Activated CD8-positive, alpha-beta memory T cell treated with anti-CD3 and anti-CD28 coated beads, Interleukin-2, amount 50 U/mL, for 1 hour (primary cell): ENCODE measurements around the gene KCNJ10.

Source experiments
- DNase-seq: peaks from one replicate; pipeline ENCODE4 v3.0.0-alpha.2; 2020; ENCODE audit errors: extremely low read depth

Gene KCNJ10

GRCh38 chr1:159962176-159962575 is 107.8 kb downstream of the KCNJ10 start:
- no peak for DNase-seq

DNA sequence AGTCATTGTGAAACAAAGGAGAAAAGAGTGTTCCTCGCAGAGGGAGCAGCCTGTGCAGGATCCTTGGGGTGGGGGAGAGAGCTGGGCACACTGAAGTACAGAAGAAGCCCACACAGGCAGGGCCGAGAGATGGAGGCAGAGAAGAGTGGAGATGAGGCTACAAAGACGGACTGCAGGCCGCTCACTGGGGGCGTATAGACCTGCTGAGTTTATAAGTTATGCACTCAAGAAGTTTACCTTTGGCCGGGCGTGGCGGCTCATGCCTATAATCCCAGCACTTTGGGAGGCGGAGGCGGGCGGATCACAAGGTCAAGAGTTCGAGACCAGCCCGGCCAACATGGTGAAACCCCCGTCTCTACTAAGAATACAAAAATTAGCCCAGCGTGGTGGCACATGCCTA is 108.3 kb downstream of the KCNJ10 start:
- no peak for DNase-seq

DNA sequence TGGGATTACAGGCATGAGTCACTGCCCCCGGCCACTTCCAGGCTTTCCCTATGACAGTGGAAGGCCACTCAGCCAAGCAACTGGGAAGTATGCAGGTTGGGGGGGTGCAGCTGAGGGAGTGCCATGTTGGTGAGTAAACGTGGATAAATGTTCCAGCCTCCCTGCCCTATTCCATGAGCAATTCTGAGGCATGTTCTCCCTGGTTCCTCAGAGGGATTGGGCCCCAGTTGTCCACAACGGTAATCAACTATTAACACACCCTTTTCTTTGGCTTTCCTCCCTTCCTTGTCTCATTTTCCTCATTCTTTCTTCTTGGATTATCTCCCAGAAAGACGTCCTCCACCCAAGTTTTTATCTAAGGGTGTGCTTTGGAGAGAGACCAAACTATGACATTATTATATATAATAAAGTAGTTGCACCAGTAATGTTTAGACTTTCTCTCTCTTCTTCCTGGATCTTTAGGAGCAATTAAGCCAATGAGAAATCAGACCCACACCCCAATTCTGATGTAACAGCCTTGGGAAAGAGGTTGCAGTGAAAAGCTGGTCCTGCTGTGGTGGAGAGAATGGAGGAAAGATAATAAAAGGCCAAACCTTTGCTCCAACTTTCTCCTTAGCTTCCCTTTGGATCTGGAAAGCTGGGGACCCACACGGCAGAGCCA is 109.1 kb downstream of the KCNJ10 start:
- DNase-seq, result no peak

- DNase-seq, result no peak
These were observed 110.5 kb downstream of the KCNJ10 start for GRCh38 chr1:159959451-159959850.

- no peak for DNase-seq
These were observed 111.1 kb downstream of the KCNJ10 start for GRCh38 chr1:159958719-159959380.

DNA sequence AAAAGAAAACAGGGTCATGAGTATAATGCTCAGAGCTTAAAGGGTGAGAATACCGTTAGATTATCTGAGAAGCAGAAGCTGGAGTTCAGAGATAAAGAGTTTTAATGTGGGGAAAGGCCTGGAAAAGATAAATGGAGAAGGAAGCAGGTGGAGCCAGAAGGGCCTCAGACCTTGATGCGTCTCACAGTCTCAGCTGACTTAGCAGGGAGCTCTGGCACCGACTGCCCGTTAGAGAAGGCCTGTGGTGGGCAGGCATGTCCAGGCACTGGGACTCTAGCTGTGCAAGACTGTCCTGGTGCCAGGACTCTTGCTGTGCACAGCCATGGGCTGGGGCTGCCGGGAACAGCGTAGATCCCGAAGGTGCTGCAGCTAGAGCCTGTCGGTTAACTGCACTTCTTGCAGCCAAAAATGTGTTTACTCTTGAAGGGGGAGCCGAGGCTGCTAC is 112.1 kb downstream of the KCNJ10 start:
- no peak for DNase-seq

- no peak for DNase-seq
These were observed 114.5 kb downstream of the KCNJ10 start for GRCh38 chr1:159955456-159955855.

GRCh38 chr1:159953536-159954515 is 116.1 kb downstream of the KCNJ10 start, which contains the start of gene SLAMF9:
SLAMF9 (minus strand) TSS chr1:159954237; CDS start chr1:159954137, 100 bp downstream.
- DNase-seq, result no peak

- no peak for DNase-seq
These were observed 117.0 kb downstream of the KCNJ10 start for GRCh38 chr1:159952932-159953331.

DNA sequence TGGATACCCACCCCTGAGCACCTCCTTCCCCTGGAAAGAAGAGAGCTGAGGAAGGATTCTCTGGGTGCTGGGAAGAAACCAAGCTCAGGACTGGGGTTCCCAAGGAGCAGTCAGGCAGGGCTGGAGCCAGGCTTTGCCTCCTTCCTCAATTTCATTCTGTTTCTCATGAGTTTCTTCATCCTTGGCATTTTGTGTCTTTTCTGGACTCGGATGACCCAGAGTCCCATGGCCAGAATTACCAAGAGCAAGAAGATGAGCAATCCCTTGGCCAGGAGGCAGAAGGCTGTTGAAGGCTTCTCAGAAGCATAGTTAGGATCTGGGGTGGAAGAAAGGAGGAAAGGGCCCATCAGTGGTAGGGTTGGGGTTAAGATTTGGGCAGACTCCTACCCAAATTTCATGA is 118.4 kb downstream of the KCNJ10 start:
- no peak for DNase-seq

GRCh38 chr1:159951016-159951415 is 118.9 kb downstream of the KCNJ10 start:
- no peak for DNase-seq

- DNase-seq, result no peak
These were observed 120.0 kb downstream of the KCNJ10 start for GRCh38 chr1:159949981-159950381.

- no peak for DNase-seq
These were observed 120.8 kb downstream of the KCNJ10 start for GRCh38 chr1:159949123-159949522.
